Effector memory CD4-positive, alpha-beta T cell (primary cell): ENCODE results near the gene CISTR.
"Not testable (repeated sequence)": the region's sequence is repeated elsewhere in the genome, so short reads cannot be mapped to it uniquely, and the experiment has no call there.

Experiments
- DNase-seq, 3 donors: peaks; one replicate each; pipeline ENCODE4 v3.0.0-alpha.2; 2020
- H3K27ac ChIP-seq: 2 replicates; pipeline ENCODE4 v1.7.0; 2013; ENCODE audit warnings: mild to moderate bottlenecking, low read length, moderate library complexity; ENCODE audit not compliant: insufficient read depth, poor library complexity, severe bottlenecking
- H3K27me3 ChIP-seq: replicated peaks from 2 replicates; pipeline ENCODE4 v1.7.0; 2013; ENCODE audit warnings: mild to moderate bottlenecking, low read length; ENCODE audit not compliant: insufficient read depth, control insufficient read depth, poor library complexity, severe bottlenecking
- H3K36me3 ChIP-seq: 2 replicates; pipeline ENCODE4 v1.7.0; 2013; ENCODE audit warnings: mild to moderate bottlenecking, low read length, moderate library complexity; ENCODE audit not compliant: control insufficient read depth, insufficient read depth
- H3K4me1 ChIP-seq: 2 replicates; pipeline ENCODE4 v1.7.0; 2013; ENCODE audit warnings: low read length, mild to moderate bottlenecking; ENCODE audit not compliant: control insufficient read depth, insufficient read depth, poor library complexity, severe bottlenecking
- H3K4me3 ChIP-seq: 2 replicates; pipeline ENCODE4 v1.7.0; 2013; ENCODE audit warnings: low read length, low read depth, mild to moderate bottlenecking; ENCODE audit not compliant: insufficient read depth, poor library complexity, severe bottlenecking
- H3K9me3 ChIP-seq: 2 replicates; pipeline ENCODE4 v1.7.0; 2013; ENCODE audit warnings: mild to moderate bottlenecking, low read length, moderate library complexity; ENCODE audit not compliant: control insufficient read depth

CISTR gene

GRCh38 chr12:53765891-53766290, 14.1 kb upstream of the CISTR start:
- Histone ChIP-seq H3K27me3 (peaks cover 23% of the 10 kb centered on the region), H3K27ac (no peak overlapping the region), H3K9me3 (no peaks in the 10 kb centered on the region), H3K36me3 (no peaks in the 10 kb centered on the region), H3K4me1 (no peaks in the 10 kb centered on the region), H3K4me3 (no peak overlapping the region)
- DNase-seq = no peak

- no peak overlapping the region for H3K27ac ChIP-seq
- H3K4me3 ChIP-seq = no peak overlapping the region
- H3K9me3 ChIP-seq = no peaks in the 10 kb centered on the region
- no peaks in the 10 kb centered on the region for H3K4me1 ChIP-seq
- no peaks in the 10 kb centered on the region for H3K36me3 ChIP-seq
- no peak for DNase-seq
- H3K27me3 ChIP-seq = peaks cover 27% of the 10 kb centered on the region
These were observed 12.8 kb upstream of the CISTR start for GRCh38 chr12:53764615-53765014.

DNA sequence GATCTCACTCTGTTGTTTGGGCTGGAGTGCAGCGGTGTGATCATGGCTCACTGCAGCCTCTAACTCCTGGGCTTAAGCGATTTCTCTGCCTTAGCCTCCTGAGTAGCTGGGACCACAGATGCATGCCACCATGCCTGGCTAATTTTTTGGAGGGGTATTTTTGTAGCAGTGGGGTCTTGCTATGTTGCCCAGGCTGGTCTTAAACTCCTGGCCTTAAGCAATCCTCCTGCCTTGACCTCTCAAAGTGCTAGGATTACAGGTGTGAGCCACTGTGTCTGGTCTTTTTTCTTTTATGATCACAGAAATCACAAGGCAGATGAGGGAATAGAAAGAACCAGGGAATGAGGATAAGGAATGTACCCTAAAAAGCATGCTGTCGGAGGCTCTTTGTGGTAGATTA, 11.0 kb upstream of the CISTR start:
- not testable (repeated sequence) for DNase-seq, H3K36me3 ChIP-seq, H3K4me3 ChIP-seq, H3K9me3 ChIP-seq, H3K27ac ChIP-seq, H3K4me1 ChIP-seq
- H3K27me3 ChIP-seq = peaks cover 36% of the 10 kb centered on the region

- H3K27ac ChIP-seq = no peak overlapping the region
- no peak for DNase-seq
- H3K36me3 ChIP-seq = no peaks in the 10 kb centered on the region
- peaks cover 40% of the 10 kb centered on the region for H3K27me3 ChIP-seq
- H3K4me3 ChIP-seq = no peak overlapping the region
- H3K4me1 ChIP-seq = peaks cover 7% of the 10 kb centered on the region
- H3K9me3 ChIP-seq = no peaks in the 10 kb centered on the region
These were observed 9.5 kb upstream of the CISTR start for GRCh38 chr12:53761306-53761705.

GRCh38 chr12:53759261-53759660, 7.5 kb upstream of the CISTR start:
- no peak for DNase-seq
- Histone ChIP-seq H3K36me3 (no peaks in the 10 kb centered on the region), H3K4me3 (no peak overlapping the region), H3K27ac (no peak overlapping the region), H3K4me1 (peaks cover 7% of the 10 kb centered on the region), H3K9me3 (no peaks in the 10 kb centered on the region), H3K27me3 (peaks cover 35% of the 10 kb centered on the region)

DNA sequence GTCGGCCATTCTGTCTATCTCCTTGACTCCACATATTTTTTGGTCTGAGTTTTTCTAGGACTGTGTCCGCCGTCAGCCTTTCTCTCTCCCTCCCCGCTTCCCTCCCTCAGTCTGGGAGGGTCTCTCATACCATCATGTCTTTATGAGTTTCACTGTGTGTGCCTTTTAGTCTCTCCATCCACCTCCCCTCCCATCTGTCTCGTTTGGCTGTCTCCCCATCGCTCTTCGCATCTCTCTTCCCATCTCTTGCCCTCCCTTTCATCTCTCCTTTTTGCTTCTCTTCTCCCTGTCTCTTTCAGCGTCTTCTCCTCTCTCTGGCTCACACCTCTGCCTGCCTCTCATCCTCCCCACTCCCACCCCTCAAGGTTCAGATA, 6.9 kb upstream of the CISTR start:
- DNase-seq = no peak
- no peaks in the 10 kb centered on the region for H3K36me3 ChIP-seq
- no peak overlapping the region for H3K27ac ChIP-seq
- peaks cover 7% of the 10 kb centered on the region for H3K4me1 ChIP-seq
- H3K27me3 ChIP-seq = peaks cover 35% of the 10 kb centered on the region
- H3K9me3 ChIP-seq = no peaks in the 10 kb centered on the region
- H3K4me3 ChIP-seq = no peak overlapping the region

DNA sequence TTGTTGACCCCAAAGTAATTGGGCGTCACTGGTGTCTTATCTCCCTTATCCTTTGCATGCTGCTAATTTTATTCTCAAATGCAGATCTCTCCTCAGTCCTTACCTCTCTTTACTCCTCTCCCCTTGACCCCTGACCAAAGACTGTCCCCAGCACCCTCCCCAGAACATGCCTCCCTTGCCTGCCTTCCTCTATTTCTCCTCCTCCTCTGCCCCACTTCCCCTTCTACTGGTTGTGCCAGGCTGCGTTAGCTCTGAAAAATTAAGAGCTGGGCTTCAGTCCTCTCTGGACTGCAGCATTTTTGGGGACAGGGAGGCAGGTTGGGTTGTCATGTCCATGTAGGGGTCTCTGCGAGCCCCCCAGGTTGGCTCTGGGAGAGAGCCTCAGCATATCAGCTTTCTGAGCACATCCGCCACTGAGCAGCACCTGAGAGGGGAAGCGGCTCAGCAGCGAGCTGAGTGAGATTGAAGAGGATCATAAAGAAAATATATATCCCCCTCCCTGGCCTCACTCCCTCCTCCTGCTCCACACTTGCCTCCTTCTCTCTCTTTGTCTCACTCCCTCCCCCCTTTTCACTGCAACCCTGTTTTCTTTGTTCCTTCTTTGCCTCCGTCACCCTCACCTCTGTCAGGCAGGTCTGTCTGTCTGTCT, 6.4 kb upstream of the CISTR start:
- Histone ChIP-seq H3K4me1 (peaks cover 7% of the 10 kb centered on the region), H3K4me3 (no peak overlapping the region), H3K27ac (no peak overlapping the region), H3K9me3 (no peaks in the 10 kb centered on the region), H3K36me3 (no peaks in the 10 kb centered on the region), H3K27me3 (peaks cover 34% of the 10 kb centered on the region)
- DNase-seq = no peak

DNA sequence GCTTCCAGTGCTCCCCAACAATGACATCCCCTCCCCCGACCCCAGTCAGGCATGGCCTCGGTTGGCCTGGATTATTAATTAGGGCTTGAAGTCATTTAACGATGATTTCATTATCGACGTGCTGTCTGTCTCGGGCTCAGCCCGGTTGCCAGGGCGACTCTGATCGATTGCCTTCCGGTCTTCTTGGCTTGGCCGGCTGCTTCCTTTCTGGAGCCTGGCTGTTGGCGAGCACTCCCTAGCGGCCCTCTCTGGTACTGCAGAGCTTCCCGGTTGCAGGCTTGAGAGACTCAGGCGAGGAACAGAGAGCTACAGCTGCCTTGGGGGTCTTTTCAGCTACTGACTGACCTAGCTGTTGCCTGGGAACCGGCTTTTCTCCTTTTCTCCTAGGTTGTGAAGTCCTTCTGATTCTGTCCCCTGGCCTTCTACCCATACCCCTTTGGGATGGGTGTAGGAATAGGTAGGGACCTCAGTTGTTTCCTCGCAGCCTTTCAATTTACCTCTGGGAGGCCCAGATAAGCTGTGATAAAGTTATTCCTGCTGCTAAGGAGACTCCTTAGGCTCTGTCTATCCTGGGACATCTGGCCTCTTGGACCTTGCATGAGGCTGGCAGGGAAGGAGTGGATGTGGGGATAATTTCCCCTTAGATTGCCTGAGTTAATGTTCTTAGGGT, 5.5 kb upstream of the CISTR start:
- Histone ChIP-seq H3K36me3 (no peaks in the 10 kb centered on the region), H3K9me3 (no peaks in the 10 kb centered on the region), H3K27ac (no peak overlapping the region), H3K4me1 (peaks cover 10% of the 10 kb centered on the region), H3K27me3 (peaks cover 28% of the 10 kb centered on the region), H3K4me3 (no peak overlapping the region)
- DNase-seq = peak; percentile 53 to 70 (median 55)

GRCh38 chr12:53756300-53757100, 4.7 kb upstream of the CISTR start:
- H3K27me3 ChIP-seq = peaks cover 22% of the 10 kb centered on the region
- peaks cover 17% of the 10 kb centered on the region for H3K4me1 ChIP-seq
- no peaks in the 10 kb centered on the region for H3K9me3 ChIP-seq
- H3K36me3 ChIP-seq = no peaks in the 10 kb centered on the region
- no peak for DNase-seq
- no peak overlapping the region for H3K4me3 ChIP-seq
- H3K27ac ChIP-seq = no peak overlapping the region

DNA sequence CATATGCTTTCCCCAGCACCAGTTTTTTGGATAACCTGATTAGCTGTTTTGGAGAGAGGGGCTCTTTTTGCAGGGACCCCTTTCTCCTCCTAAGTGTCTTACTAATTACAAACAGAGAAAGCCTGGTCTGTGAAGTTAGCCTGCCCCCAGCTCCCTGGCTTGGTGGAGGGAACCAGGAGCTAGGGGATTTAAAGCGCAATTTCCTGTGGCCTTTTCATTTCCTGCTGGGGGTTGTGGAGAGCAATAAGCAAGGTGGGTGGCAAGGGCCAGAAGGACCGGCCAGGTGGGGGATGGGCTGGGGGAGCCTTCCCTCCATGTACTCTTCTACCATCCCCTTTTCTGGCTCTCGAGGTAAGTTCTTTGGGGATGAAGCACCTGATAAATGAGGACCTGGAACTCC, 4.1 kb upstream of the CISTR start:
- H3K27ac ChIP-seq = no peak overlapping the region
- no peak overlapping the region for H3K4me3 ChIP-seq
- no peak for DNase-seq
- peaks cover 17% of the 10 kb centered on the region for H3K27me3 ChIP-seq
- H3K36me3 ChIP-seq = no peaks in the 10 kb centered on the region
- H3K4me1 ChIP-seq = peaks cover 23% of the 10 kb centered on the region
- H3K9me3 ChIP-seq = no peaks in the 10 kb centered on the region
